ENCODE measurements around the gene DNAAF9.

Gene DNAAF9

DNA sequence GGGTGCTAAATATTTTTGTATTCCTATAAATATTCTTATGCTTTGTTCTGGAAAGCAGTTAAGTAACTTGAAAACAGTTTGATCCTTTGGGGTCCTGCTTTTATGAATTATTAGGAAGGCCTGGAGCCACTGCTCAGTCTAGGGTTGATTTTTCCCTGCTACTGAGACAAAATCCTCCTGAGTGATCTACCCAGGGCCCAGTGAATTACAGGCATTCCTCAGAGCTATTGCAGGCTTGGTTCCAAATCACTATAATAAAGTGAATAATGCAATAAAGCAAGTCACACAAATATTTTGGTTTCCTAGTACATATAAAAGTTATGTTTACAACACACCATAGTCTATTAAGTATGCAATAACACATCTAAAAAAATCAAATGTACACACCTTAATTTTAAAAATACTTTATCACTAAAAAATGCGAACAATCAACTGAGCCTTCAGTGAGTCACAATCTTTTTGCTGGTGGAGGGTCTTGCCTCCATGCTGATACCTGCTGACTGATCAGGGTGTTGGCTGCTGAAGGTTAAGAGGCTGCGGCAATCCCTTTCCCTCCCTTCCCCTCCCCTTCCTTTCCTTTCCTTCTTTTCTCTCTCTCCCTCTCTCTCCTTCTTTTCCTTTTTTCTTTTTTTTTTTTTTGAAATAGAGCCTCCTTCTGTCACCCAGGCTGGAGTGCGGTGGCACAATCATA lies 43.0 kb downstream of the DNAAF9 start:
- no peak for DNase-seq

- no peak for DNase-seq
Observed at GRCh38 chr20:3360752-3361151, 46.7 kb downstream of the DNAAF9 start.

DNA sequence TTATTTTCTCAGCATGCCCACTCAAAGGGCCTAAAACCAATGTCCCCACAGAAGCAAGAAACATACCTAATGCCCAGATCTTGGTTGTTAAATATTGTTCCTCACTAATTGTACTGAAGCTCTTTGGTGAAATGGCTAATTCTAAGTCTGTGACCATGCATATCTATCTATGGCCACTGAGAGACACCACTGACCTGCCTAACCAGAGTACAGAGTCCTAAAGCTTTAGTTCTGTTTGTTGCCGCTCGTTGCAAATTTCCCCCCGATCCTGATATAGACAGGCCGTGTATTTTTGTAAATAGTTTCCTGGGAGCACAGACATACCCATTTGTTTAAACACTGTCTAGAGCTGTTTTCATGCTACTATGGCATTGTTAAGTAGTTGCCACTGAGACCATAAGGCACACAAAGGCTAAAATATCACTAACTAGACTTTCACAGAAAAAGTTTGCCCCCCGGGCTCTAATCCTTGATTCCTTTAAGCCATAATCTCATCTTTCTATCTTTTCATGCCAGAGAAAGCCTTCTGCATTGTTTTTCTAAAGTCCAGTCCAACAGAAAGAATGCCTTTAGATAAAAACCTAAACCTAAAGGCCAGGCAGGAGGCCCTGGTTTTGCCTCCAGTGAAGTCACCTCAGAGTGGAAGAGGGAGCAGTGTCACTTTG lies 48.7 kb downstream of the DNAAF9 start:
- no peak for DNase-seq

Measured in SHP77 treated with DMSO at 0.1 percent for 48 hours (cell line).